ENCODE results near the gene TUBA4A.
A peak's percentile ranks its signal among the peaks of the same experiment; 100 is the strongest.

Gene TUBA4A

GRCh38 chr2:219286436-219287115 is 32.9 kb upstream of the TUBA4A start:
- no peak for TF ChIP-seq CTCF (IDR thresholded peaks at IDR 0.05; ENCODE audit: low read depth, low read length)
- peak in 1 of 2 donors; percentile 39 for DNase-seq (ENCODE audit: low read depth in 2 of 2)
- no peak overlapping the region for H3K4me3 ChIP-seq (replicated peaks in 1 of 2; ENCODE audit: low read depth in 2 of 2, low read length in 2 of 2)

DNA sequence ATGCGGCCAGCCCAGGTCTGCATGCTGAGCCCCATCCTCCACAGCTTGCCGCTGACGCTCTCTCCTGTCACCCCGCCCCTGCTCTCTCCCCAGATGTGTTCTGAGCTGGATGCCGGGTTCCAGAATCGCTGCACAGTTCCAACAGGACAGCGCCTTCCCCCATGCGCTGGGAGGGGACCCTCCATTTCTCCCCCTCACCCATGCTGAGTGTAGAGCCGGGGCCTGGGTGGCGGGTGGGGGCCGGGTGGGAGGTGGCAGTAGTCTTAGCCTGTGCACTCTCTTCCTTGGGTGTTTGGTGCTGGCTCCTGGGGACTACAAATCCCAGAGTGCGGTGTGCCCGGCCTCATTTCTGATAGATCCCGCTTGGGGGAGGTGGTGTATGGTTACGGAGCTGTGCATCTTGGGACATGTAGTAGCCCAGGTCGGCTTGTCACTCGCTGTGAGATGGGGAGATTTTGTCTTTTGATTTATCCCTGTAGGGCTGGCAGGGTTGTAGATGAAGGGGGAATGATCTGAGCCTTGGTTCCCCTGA is 32.2 kb upstream of the TUBA4A start:
- no peak overlapping the region for H3K4me3 ChIP-seq (replicated peaks in 1 of 2; ENCODE audit: low read depth in 2 of 2, low read length in 2 of 2)
- DNase-seq (ENCODE audit: low read depth in 2 of 2), result peak in 1 of 2 donors; percentile 72
- TF ChIP-seq CTCF (IDR thresholded peaks at IDR 0.05; ENCODE audit: low read depth, low read length), result no peak

DNA sequence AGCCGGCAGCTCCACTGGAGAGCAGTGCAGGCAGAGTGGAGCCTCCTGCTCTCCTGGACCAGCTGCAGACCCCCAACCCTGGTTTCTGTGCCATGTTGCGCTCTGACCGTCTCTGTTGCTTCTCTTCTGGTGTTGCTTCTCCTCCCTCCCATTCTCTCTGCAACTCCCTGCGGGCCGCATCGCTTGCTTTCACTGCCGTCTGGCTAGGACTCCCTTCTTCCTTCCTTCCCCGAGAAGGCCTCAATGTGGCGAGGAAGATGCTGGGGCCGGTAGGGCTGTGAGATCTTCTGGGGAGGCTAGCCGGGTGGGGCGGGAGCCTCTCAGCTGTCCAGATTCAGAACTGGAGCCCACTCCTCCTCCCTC is 31.6 kb upstream of the TUBA4A start:
- DNase-seq (ENCODE audit: low read depth in 2 of 2), result no peak
- H3K4me3 ChIP-seq (replicated peaks in 1 of 2; ENCODE audit: low read depth in 2 of 2, low read length in 2 of 2), result no peak overlapping the region
- no peak for TF ChIP-seq CTCF (IDR thresholded peaks at IDR 0.05; ENCODE audit: low read depth, low read length)

- no peak overlapping the region for H3K4me3 ChIP-seq (replicated peaks in 1 of 2; ENCODE audit: low read depth in 2 of 2, low read length in 2 of 2)
- no peak for TF ChIP-seq CTCF (IDR thresholded peaks at IDR 0.05; ENCODE audit: low read depth, low read length)
- no peak for DNase-seq (ENCODE audit: low read depth in 2 of 2)
Measured at GRCh38 chr2:219284501-219285372, 31.0 kb upstream of the TUBA4A start.

DNA sequence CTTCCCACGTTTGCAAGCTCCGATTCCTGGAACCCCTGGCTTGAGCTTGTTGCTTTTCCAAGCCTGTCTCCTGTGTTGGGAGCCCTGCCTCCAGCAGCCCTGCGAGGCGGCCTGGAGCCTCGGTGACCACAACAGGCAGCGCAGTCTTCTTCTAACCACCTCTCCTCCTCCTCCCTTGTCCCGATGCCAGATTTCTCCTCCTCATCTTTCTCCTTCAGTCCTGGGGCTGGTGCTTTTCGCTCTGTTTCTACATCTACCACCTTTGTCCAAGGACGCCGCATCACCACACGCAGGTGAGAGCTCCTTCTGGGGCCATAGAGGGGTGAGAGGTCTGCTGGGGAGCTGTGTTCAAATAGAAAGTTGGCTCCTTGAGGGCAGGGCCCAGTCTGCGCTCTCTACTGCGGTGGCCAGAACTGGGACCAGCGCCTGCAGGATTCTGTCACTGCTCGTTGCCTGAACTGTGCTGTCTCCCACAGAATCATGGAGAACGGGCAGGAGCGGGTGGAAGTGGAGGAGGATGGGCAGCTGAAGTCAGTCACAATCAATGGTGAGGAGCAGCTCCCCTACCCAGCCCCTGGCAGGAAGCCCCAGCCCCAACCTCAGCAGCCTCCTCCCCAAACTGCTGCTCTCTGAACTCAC is 29.3 kb upstream of the TUBA4A start:
- no peak for DNase-seq (ENCODE audit: low read depth in 2 of 2)
- TF ChIP-seq CTCF (IDR thresholded peaks at IDR 0.05; ENCODE audit: low read depth, low read length), result no peak
- H3K4me3 ChIP-seq (replicated peaks in 1 of 2; ENCODE audit: low read depth in 2 of 2, low read length in 2 of 2), result no peak overlapping the region

GRCh38 chr2:219282375-219282774 is 28.7 kb upstream of the TUBA4A start:
- no peak for DNase-seq (ENCODE audit: low read depth in 2 of 2)
- no peak overlapping the region for H3K4me3 ChIP-seq (replicated peaks in 1 of 2; ENCODE audit: low read depth in 2 of 2, low read length in 2 of 2)
- no peak for TF ChIP-seq CTCF (IDR thresholded peaks at IDR 0.05; ENCODE audit: low read depth, low read length)

Measured in cardiac fibroblast (primary cell).